Activated CD8-positive, alpha-beta T cell treated with anti-CD3 and anti-CD28 coated beads for 36 hours (primary cell): Measurements from ENCODE around the gene TMEM19. TPM values are rescaled to one million over a fixed set of nuclear protein-coding genes. Genes with fewer than 3 reads are reported as not detected.

Source experiments
- ATAC-seq: fragments of 200-7000 bp; cut with Tn5 transposase; one replicate; pipeline ENCODE4 v1.10.0; 2021; ENCODE audit warnings: mild to moderate bottlenecking, moderate library complexity
- CTCF ChIA-PET: fragments of 350-600 bp; sonication (Branson Sonifier 250); formaldehyde crosslinking; loops from one replicate; lab custom pipeline; 2021; ENCODE audit warnings: antibody characterized with exemption; lab: Charles Lee
- POLR2A ChIA-PET: fragments of 350-600 bp; sonication (Branson Sonifier 250); formaldehyde crosslinking; loops from one replicate; lab custom pipeline; 2021; ENCODE audit warnings: antibody characterized with exemption; lab: Charles Lee
- DNase-seq: peaks from one replicate; pipeline ENCODE4 v3.0.0-alpha.2; 2020
- H3K27ac Mint-ChIP-seq: one replicate; pipeline ENCODE4 v1.8.0; 2021; ENCODE audit warnings: mild to moderate bottlenecking, mixed read lengths
- H3K27me3 Mint-ChIP-seq: one replicate; pipeline ENCODE4 v1.8.0; 2021; ENCODE audit warnings: mixed read lengths
- H3K36me3 Mint-ChIP-seq: one replicate; pipeline ENCODE4 v1.8.0; 2021; ENCODE audit warnings: low read depth, mixed read lengths
- H3K4me1 Mint-ChIP-seq: one replicate; pipeline ENCODE4 v1.8.0; 2021; ENCODE audit warnings: low read depth, mixed read lengths
- H3K4me3 Mint-ChIP-seq: one replicate; pipeline ENCODE4 v1.8.0; 2021; ENCODE audit warnings: mild to moderate bottlenecking, moderate library complexity, mixed read lengths
- H3K9me3 Mint-ChIP-seq: one replicate; pipeline ENCODE4 v1.8.0; 2021; ENCODE audit warnings: mixed read lengths
- intact Hi-C: fragments of 100-400 bp; cut with micrococcal nuclease; formaldehyde crosslinking; loops from one replicate; pipeline ENCODE4 v1.10.0; 2022
- total RNA-seq, 2 experiments: library from RNA; stranded (reverse); gene quantifications; one replicate each; pipeline ENCODE4 v1.2.3, GENCODE V29; 2021
- TF ChIP-seq, protein P1 (sequence below): fragments of 200-600 bp; IDR thresholded peaks from one replicate; pipeline ENCODE4 v1.8.0; 2022; ENCODE audit warnings: antibody characterized with exemption, mild to moderate bottlenecking

Gene TMEM19
- total RNA-seq, 2 experiments from 2014 or later: 14.2 to 16.5 TPM

DNA sequence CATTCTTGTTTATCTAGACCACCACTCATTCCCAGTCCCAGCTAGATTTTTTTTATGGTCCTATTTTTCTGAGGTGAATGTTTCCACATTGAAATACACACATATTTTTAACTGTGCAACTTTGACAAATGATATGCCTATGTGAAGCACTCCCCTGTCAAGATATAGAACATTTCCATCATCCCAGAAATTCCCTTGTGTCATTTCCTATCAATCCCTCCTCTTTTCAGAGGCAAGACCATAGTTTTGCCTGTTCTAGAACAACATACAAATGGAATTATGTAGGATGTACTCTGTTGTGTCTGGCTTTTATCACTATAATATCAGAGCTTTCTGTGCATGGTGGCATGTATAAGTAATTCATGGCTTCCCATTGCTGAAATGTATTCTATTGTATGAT lies 32.7 kb downstream of the TMEM19 start:
- no peak for DNase-seq
- no peak overlapping the region for H3K4me3 Mint-ChIP-seq
- H3K9me3 Mint-ChIP-seq: peaks cover 16% of the 10 kb centered on the region
- H3K36me3 Mint-ChIP-seq: no peaks in the 10 kb centered on the region
- ChIA-PET CTCF (no interaction called here), POLR2A (no interaction called here)
- TF ChIP-seq, protein P1, sequence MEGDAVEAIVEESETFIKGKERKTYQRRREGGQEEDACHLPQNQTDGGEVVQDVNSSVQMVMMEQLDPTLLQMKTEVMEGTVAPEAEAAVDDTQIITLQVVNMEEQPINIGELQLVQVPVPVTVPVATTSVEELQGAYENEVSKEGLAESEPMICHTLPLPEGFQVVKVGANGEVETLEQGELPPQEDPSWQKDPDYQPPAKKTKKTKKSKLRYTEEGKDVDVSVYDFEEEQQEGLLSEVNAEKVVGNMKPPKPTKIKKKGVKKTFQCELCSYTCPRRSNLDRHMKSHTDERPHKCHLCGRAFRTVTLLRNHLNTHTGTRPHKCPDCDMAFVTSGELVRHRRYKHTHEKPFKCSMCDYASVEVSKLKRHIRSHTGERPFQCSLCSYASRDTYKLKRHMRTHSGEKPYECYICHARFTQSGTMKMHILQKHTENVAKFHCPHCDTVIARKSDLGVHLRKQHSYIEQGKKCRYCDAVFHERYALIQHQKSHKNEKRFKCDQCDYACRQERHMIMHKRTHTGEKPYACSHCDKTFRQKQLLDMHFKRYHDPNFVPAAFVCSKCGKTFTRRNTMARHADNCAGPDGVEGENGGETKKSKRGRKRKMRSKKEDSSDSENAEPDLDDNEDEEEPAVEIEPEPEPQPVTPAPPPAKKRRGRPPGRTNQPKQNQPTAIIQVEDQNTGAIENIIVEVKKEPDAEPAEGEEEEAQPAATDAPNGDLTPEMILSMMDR: no peak
- intact Hi-C loops: no loop called here
- H3K4me1 Mint-ChIP-seq: no peaks in the 10 kb centered on the region
- H3K27ac Mint-ChIP-seq: no peak overlapping the region
- H3K27me3 Mint-ChIP-seq: no peaks in the 10 kb centered on the region
- ATAC-seq: no peak

DNA sequence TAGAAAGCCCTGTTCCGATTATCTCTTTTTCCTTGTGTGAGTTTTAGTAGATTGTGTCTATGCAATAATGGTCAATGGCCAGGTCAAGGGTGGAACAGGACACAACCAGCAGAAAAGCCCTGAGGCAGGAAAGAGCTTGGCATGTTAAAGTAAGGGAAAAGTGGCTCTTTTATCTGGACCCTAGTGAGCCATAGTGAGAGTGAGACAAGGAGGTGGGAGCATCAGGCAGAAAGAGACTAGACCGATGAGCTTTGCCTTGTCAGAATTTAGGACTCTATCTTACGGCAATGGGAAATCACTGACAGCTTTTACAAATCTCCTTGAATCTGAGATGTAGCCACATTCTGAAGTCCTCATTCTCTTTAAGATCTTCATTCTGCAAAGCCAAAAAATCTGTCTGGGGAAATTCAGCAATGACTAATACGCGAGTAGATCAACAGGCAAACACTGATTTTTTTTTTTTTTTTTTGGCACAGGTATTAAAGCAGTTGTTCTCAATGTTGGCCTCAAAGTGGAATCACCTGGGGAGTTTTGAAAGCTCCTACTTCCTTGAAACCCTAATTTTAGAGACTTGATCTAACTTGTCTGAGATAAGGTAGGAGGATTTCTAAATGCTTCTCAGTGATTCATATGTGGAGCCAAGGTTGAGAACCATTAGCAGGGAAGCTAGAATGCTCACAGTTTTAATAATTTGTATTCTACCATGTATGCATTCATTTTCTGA lies 33.9 kb downstream of the TMEM19 start:
- ChIA-PET CTCF (interaction anchor here (0.6 kb wide), 1 partner anchor 117 kb away, joined by 3 read pairs; no protein-coding TSS in a partner anchor), POLR2A (interaction anchor here (0.6 kb wide), 1 partner anchor 83 kb away, joined by 10 read pairs; no protein-coding TSS in a partner anchor)
- intact Hi-C loops: no loop called here
- H3K4me3 Mint-ChIP-seq: no peak overlapping the region
- H3K27me3 Mint-ChIP-seq: no peaks in the 10 kb centered on the region
- no peak for DNase-seq
- no peaks in the 10 kb centered on the region for H3K4me1 Mint-ChIP-seq
- no peak overlapping the region for H3K27ac Mint-ChIP-seq
- no peaks in the 10 kb centered on the region for H3K36me3 Mint-ChIP-seq
- no peak for ATAC-seq
- TF ChIP-seq, protein P1: no peak
- H3K9me3 Mint-ChIP-seq: peaks cover 9% of the 10 kb centered on the region

DNA sequence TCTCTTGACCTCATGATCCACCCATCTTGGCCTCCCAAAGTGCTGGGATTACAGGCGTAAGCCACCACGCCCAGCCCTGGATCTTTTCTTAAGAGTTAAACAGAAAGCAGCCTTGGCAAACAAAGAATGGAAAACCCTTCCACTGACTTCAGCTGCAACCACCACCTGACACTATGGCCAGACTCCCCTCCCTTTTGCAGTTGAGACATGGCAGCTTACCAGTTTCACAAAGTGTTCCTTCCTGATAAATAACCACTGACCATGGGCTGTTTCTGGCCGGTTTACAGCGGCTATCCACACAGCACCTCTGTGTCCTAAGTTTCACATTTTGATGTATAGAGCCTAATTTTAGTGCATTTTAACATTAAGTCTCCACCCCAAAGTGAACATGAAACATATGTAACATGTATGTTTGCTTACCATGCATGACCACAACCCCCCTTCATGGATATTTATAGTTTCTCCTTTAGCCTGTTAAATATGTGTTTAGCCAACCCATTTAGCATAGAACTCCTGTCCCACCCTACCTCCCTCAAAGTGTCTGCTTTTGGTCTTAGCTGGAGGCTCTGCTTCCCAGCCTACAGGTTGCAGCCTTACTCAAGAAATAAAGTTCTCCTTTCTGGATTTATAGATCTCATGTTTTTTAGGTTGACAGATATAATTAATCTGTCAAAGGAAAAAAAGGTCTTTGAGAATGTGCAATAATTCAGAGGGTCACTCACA lies 36.1 kb downstream of the TMEM19 start:
- Mint-ChIP-seq H3K27ac (no peak overlapping the region), H3K4me1 (no peaks in the 10 kb centered on the region), H3K36me3 (no peaks in the 10 kb centered on the region), H3K27me3 (no peaks in the 10 kb centered on the region), H3K4me3 (no peak overlapping the region), H3K9me3 (no peaks in the 10 kb centered on the region)
- TF ChIP-seq, protein P1: no peak
- ATAC-seq (no peak), DNase-seq (no peak)
- ChIA-PET CTCF (no interaction called here), POLR2A (no interaction called here)
- intact Hi-C loops: no loop called here

DNA sequence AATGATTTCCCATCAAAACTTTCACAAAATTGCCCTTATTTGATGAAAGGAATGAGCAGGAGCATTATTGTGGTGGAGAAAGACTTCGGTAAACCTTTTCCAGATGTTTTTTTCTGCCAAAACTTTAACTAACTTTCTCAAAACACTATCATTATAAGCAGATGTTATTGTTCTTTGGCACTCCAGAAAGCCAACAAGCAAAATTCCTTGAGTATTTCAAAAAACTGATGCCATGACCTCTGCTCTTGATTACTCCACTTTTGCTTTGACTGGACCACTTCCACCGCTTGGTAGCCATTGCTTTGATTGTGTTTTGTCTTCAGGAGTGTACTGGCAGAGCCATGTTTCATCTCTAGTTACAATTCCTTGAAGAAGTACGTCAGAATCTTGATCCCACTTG lies 39.1 kb downstream of the TMEM19 start:
- ChIA-PET POLR2A (no interaction called here), CTCF (no interaction called here)
- ATAC-seq (no peak), DNase-seq (no peak)
- no peaks in the 10 kb centered on the region for H3K36me3 Mint-ChIP-seq
- H3K4me1 Mint-ChIP-seq: no peaks in the 10 kb centered on the region
- H3K27ac Mint-ChIP-seq: no peak overlapping the region
- H3K27me3 Mint-ChIP-seq: no peaks in the 10 kb centered on the region
- H3K4me3 Mint-ChIP-seq: no peak overlapping the region
- H3K9me3 Mint-ChIP-seq: no peaks in the 10 kb centered on the region
- TF ChIP-seq, protein P1: no peak
- intact Hi-C loops: no loop called here

DNA sequence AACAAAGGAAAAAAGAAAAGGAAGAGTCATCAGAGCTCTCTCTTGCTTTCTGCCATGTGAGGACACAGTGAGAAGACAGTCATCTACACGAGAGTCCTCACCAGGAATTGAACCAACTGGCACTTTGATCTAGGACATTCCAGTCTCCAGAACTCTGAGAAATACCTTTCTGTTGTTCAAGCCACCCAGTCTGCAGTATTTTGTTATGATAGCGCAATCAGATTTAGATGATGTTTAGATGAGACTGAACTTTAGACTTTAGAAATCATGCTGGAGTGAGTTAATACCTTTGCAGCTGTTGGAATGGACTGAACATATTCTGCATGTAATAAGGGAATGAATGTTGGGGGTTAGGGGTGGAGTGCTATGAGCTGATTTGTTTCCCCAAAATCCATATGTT lies 40.7 kb downstream of the TMEM19 start:
- no peak overlapping the region for H3K4me3 Mint-ChIP-seq
- H3K4me1 Mint-ChIP-seq: no peaks in the 10 kb centered on the region
- TF ChIP-seq, protein P1: no peak
- ATAC-seq (no peak), DNase-seq (no peak)
- no peaks in the 10 kb centered on the region for H3K27me3 Mint-ChIP-seq
- H3K9me3 Mint-ChIP-seq: no peaks in the 10 kb centered on the region
- intact Hi-C loops: no loop called here
- POLR2A ChIA-PET: no interaction called here
- H3K27ac Mint-ChIP-seq: no peak overlapping the region
- no peaks in the 10 kb centered on the region for H3K36me3 Mint-ChIP-seq
- CTCF ChIA-PET: interaction anchor here (1.2 kb wide), 1 partner anchor 21 kb away, joined by 3 read pairs; no protein-coding TSS in a partner anchor
